ENCODE measurements around the gene GNA14.
"Not testable (repeated sequence)": the region's sequence is repeated elsewhere in the genome, so short reads cannot be mapped to it uniquely, and the experiment has no call there.

Gene GNA14

GRCh38 chr9:77418226-77418625 lies 229.9 kb downstream of the GNA14 start:
- no peak for TF ChIP-seq ZFX (IDR thresholded peaks at IDR 0.05; ENCODE audit: borderline replicate concordance)
- TF ChIP-seq CTCF (IDR thresholded peaks at IDR 0.05) = no peak
- no peak overlapping the region for H3K27ac ChIP-seq

GRCh38 chr9:77417566-77417965 lies 230.6 kb downstream of the GNA14 start:
- H3K27ac ChIP-seq = no peak overlapping the region
- TF ChIP-seq CTCF (IDR thresholded peaks at IDR 0.05) (no peak), ZFX (IDR thresholded peaks at IDR 0.05; ENCODE audit: borderline replicate concordance) (no peak)

- H3K27ac ChIP-seq = not testable (repeated sequence)
Observed at GRCh38 chr9:77408521-77408920, 239.6 kb downstream of the GNA14 start.

- no peak for TF ChIP-seq ZFX (IDR thresholded peaks at IDR 0.05; ENCODE audit: borderline replicate concordance)
- no peak for TF ChIP-seq CTCF (IDR thresholded peaks at IDR 0.05)
- H3K27ac ChIP-seq = peak overlapping the region; percentile 19
Observed at GRCh38 chr9:77403239-77403638, 244.9 kb downstream of the GNA14 start.

GRCh38 chr9:77402286-77402685 lies 245.8 kb downstream of the GNA14 start:
- no peak for TF ChIP-seq CTCF (IDR thresholded peaks at IDR 0.05)
- no peak for TF ChIP-seq ZFX (IDR thresholded peaks at IDR 0.05; ENCODE audit: borderline replicate concordance)
- H3K27ac ChIP-seq = peak overlapping the region; percentile 19

GRCh38 chr9:77399964-77400363 lies 248.2 kb downstream of the GNA14 start:
- TF ChIP-seq CTCF (IDR thresholded peaks at IDR 0.05) = no peak
- TF ChIP-seq ZFX (IDR thresholded peaks at IDR 0.05; ENCODE audit: borderline replicate concordance) = no peak
- no peak overlapping the region for H3K27ac ChIP-seq

GRCh38 chr9:77398581-77398980 lies 249.5 kb downstream of the GNA14 start:
- H3K27ac ChIP-seq = not testable (repeated sequence)

- TF ChIP-seq ZFX (IDR thresholded peaks at IDR 0.05; ENCODE audit: borderline replicate concordance) = no peak
- TF ChIP-seq CTCF (IDR thresholded peaks at IDR 0.05) = no peak
- H3K27ac ChIP-seq = peak overlapping the region; percentile 52
Observed at GRCh38 chr9:77392328-77392727, 255.8 kb downstream of the GNA14 start.
